ENCODE data around the gene MRPL16. TPM values are rescaled to one million over a fixed set of nuclear protein-coding genes. Genes with fewer than 3 reads are reported as not detected.

Gene MRPL16
- total RNA-seq, 1 experiment from 2014 or later = 78.9 TPM

DNA sequence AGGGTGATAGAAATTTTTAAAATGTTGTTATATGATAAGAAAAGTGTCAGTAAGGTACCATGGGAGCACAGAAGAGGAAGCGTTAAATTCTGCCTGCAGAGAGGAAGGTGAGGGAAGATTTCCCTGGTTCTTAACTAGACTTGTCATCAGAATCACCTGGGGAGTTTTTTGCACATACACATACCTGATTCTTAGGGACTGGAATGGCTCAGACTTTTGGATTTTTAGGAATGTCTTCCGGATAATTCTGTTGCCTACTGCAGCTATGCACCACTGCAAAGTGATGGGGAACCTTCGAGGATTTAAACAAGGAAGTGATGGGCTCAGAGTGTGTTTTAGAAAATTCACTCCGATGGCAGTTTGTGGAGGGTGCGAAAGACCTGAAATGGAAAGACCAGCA lies 33.5 kb downstream of the MRPL16 start:
- Mint-ChIP-seq H3K9me3 (peaks cover 5% of the 10 kb centered on the region), H3K36me3 (peaks cover 40% of the 10 kb centered on the region), H3K4me1 (no peaks in the 10 kb centered on the region), H3K27me3 (ENCODE audit: low read depth) (no peaks in the 10 kb centered on the region), H3K27ac (no peak overlapping the region), H3K4me3 (no peak overlapping the region)
- DNase-seq (ENCODE audit: low spot score) (no peak), ATAC-seq (no peak)
- ChIA-PET POLR2A (no interaction called here), CTCF (no interaction called here)
- TF ChIP-seq NR1H2 (CRISPR knock-in tag; IDR thresholded peaks at IDR 0.05) = no peak
- TF ChIP-seq, protein P1, sequence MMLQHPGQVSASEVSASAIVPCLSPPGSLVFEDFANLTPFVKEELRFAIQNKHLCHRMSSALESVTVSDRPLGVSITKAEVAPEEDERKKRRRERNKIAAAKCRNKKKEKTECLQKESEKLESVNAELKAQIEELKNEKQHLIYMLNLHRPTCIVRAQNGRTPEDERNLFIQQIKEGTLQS (CRISPR knock-in tag; conservative IDR thresholded peaks at IDR 0.05) = no peak
- no peak for TF ChIP-seq JAZF1 (CRISPR knock-in tag; IDR thresholded peaks at IDR 0.05)
- no peak for TF ChIP-seq SMAD4 (CRISPR knock-in tag; IDR thresholded peaks at IDR 0.05)
- TF ChIP-seq ZNF121 (CRISPR knock-in tag; IDR thresholded peaks at IDR 0.05) = no peak
- no peak for TF ChIP-seq GRHL2 (CRISPR knock-in tag; IDR thresholded peaks at IDR 0.05; ENCODE audit: insufficient replicate concordance, severe bottlenecking)
- no peak for TF ChIP-seq GTF2I (CRISPR knock-in tag; conservative IDR thresholded peaks at IDR 0.05)
- TF ChIP-seq ZNF396 (CRISPR knock-in tag; IDR thresholded peaks at IDR 0.05; ENCODE audit: borderline replicate concordance) = no peak
- TF ChIP-seq SMAD3 (CRISPR knock-in tag; IDR thresholded peaks at IDR 0.05; ENCODE audit: borderline replicate concordance) = no peak
- TF ChIP-seq STAT6 (CRISPR knock-in tag; conservative IDR thresholded peaks at IDR 0.05; ENCODE audit: low read depth) = no peak
- TF ChIP-seq PRRX2 (CRISPR knock-in tag; IDR thresholded peaks at IDR 0.05) = no peak
- no peak for TF ChIP-seq ZNF416 (CRISPR knock-in tag; IDR thresholded peaks at IDR 0.05)
- TF ChIP-seq SP1 (CRISPR knock-in tag; conservative IDR thresholded peaks at IDR 0.05) = no peak
- TF ChIP-seq OVOL2 (CRISPR knock-in tag; IDR thresholded peaks at IDR 0.05; ENCODE audit: borderline replicate concordance) = no peak
- TF ChIP-seq, protein P2, sequence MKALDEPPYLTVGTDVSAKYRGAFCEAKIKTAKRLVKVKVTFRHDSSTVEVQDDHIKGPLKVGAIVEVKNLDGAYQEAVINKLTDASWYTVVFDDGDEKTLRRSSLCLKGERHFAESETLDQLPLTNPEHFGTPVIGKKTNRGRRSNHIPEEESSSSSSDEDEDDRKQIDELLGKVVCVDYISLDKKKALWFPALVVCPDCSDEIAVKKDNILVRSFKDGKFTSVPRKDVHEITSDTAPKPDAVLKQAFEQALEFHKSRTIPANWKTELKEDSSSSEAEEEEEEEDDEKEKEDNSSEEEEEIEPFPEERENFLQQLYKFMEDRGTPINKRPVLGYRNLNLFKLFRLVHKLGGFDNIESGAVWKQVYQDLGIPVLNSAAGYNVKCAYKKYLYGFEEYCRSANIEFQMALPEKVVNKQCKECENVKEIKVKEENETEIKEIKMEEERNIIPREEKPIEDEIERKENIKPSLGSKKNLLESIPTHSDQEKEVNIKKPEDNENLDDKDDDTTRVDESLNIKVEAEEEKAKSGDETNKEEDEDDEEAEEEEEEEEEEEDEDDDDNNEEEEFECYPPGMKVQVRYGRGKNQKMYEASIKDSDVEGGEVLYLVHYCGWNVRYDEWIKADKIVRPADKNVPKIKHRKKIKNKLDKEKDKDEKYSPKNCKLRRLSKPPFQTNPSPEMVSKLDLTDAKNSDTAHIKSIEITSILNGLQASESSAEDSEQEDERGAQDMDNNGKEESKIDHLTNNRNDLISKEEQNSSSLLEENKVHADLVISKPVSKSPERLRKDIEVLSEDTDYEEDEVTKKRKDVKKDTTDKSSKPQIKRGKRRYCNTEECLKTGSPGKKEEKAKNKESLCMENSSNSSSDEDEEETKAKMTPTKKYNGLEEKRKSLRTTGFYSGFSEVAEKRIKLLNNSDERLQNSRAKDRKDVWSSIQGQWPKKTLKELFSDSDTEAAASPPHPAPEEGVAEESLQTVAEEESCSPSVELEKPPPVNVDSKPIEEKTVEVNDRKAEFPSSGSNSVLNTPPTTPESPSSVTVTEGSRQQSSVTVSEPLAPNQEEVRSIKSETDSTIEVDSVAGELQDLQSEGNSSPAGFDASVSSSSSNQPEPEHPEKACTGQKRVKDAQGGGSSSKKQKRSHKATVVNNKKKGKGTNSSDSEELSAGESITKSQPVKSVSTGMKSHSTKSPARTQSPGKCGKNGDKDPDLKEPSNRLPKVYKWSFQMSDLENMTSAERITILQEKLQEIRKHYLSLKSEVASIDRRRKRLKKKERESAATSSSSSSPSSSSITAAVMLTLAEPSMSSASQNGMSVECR (CRISPR knock-in tag; IDR thresholded peaks at IDR 0.05; ENCODE audit: borderline replicate concordance) = no peak
- TF ChIP-seq, protein P3, sequence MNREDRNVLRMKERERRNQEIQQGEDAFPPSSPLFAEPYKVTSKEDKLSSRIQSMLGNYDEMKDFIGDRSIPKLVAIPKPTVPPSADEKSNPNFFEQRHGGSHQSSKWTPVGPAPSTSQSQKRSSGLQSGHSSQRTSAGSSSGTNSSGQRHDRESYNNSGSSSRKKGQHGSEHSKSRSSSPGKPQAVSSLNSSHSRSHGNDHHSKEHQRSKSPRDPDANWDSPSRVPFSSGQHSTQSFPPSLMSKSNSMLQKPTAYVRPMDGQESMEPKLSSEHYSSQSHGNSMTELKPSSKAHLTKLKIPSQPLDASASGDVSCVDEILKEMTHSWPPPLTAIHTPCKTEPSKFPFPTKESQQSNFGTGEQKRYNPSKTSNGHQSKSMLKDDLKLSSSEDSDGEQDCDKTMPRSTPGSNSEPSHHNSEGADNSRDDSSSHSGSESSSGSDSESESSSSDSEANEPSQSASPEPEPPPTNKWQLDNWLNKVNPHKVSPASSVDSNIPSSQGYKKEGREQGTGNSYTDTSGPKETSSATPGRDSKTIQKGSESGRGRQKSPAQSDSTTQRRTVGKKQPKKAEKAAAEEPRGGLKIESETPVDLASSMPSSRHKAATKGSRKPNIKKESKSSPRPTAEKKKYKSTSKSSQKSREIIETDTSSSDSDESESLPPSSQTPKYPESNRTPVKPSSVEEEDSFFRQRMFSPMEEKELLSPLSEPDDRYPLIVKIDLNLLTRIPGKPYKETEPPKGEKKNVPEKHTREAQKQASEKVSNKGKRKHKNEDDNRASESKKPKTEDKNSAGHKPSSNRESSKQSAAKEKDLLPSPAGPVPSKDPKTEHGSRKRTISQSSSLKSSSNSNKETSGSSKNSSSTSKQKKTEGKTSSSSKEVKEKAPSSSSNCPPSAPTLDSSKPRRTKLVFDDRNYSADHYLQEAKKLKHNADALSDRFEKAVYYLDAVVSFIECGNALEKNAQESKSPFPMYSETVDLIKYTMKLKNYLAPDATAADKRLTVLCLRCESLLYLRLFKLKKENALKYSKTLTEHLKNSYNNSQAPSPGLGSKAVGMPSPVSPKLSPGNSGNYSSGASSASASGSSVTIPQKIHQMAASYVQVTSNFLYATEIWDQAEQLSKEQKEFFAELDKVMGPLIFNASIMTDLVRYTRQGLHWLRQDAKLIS (CRISPR knock-in tag; IDR thresholded peaks at IDR 0.05; ENCODE audit: borderline replicate concordance) = no peak
- no peak for TF ChIP-seq IRF2 (CRISPR knock-in tag; IDR thresholded peaks at IDR 0.05; ENCODE audit: borderline replicate concordance, low read depth)
- TF ChIP-seq NFYB (CRISPR knock-in tag; conservative IDR thresholded peaks at IDR 0.05; ENCODE audit: low read depth) = no peak
- TF ChIP-seq ZNF671 (CRISPR knock-in tag; IDR thresholded peaks at IDR 0.05) = no peak
